Mucosa of rectum (tissue), 2 donors: Measurements from ENCODE around the gene TAMALIN.

Source experiments
- H3K27ac ChIP-seq, 2 donors: one replicate each; pipeline ENCODE4 v1.7.0; 2013; ENCODE audit warnings: inconsistent platforms in 2 of 2, low read depth in 2 of 2, low read length in 2 of 2
- H3K27me3 ChIP-seq, 2 donors: one replicate each; pipeline ENCODE4 v1.7.0; 2013; ENCODE audit warnings: low read length in 2 of 2; ENCODE audit not compliant: control insufficient read depth in 2 of 2, insufficient read depth in 2 of 2
- H3K36me3 ChIP-seq, 2 donors: one replicate each; pipeline ENCODE4 v1.7.0; 2013; ENCODE audit warnings: low read length in 2 of 2; ENCODE audit not compliant: control insufficient read depth in 2 of 2, insufficient read depth in 2 of 2
- H3K4me1 ChIP-seq, 2 donors: one replicate each; pipeline ENCODE4 v1.7.0; 2013; ENCODE audit warnings: low read length in 2 of 2, mild to moderate bottlenecking in 1 of 2; ENCODE audit not compliant: control insufficient read depth in 2 of 2, insufficient read depth in 2 of 2
- H3K4me3 ChIP-seq, 2 donors: one replicate each; pipeline ENCODE4 v1.7.0; 2013; ENCODE audit warnings: low read length in 2 of 2
- H3K9ac ChIP-seq, 2 donors: one replicate each; pipeline ENCODE4 v1.7.0; 2013; ENCODE audit warnings: low read length in 2 of 2, low read depth in 1 of 2, mild to moderate bottlenecking in 1 of 2
- H3K9me3 ChIP-seq, 2 donors: one replicate each; pipeline ENCODE4 v1.7.0; 2013; ENCODE audit warnings: low read length in 2 of 2; ENCODE audit not compliant: control insufficient read depth in 2 of 2
- donor health status: healthy.
- donor health status: Normal muscosa, but diverticular disease.

TAMALIN gene

DNA sequence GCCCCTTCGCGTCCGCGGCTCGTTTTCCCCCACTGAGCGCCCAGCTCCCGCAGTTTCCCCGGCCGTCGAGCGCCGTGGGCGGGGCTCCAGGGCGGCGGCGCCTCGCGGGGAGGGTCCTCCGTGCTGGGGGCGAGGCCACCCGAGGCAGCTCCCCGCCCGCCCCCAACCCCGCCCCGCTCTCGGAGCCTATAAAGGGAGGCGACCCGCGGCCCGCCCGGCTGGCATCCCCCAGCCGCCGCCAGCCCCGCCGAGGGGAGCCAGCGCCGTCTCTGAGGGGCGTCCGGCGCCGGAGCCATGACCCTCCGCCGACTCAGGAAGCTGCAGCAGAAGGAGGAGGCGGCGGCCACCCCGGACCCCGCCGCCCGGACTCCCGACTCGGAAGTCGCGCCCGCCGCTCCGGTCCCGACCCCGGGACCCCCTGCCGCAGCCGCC is at the start of gene TAMALIN:
Gene TAMALIN (plus strand): TSS at position 221 of the 432 bp plus-strand sequence. CDS start 74 bp downstream, at position 295.
- H3K4me3 ChIP-seq, result peak within 1 kb of the TSS; percentile 60 to 67
- H3K27ac ChIP-seq, result peak within 1 kb of the TSS; percentile 65 to 79
- H3K27me3 ChIP-seq, result peaks cover 8 to 13% of the 10 kb centered on the region in 2 donors
- no peaks in the 10 kb centered on the region for H3K9me3 ChIP-seq
- peak within 1 kb of the TSS; percentile 47 to 72 for H3K9ac ChIP-seq
- peaks cover 11 to 21% of the 10 kb centered on the region in 2 donors for H3K4me1 ChIP-seq
- H3K36me3 ChIP-seq, result no peaks in the 10 kb centered on the region

GRCh38 chr12:51958542-51958941 is 48.2 kb upstream of the TAMALIN start:
- Histone ChIP-seq H3K27me3 (no peaks in the 10 kb centered on the region), H3K9me3 (no peaks in the 10 kb centered on the region), H3K4me1 (peaks cover 52 to 70% of the 10 kb centered on the region in 2 donors), H3K36me3 (peaks cover 7 to 13% of the 10 kb centered on the region in 2 donors), H3K27ac (peak overlapping the region; percentile 43 to 58), H3K4me3 (no peak overlapping the region), H3K9ac (no peak overlapping the region)

DNA sequence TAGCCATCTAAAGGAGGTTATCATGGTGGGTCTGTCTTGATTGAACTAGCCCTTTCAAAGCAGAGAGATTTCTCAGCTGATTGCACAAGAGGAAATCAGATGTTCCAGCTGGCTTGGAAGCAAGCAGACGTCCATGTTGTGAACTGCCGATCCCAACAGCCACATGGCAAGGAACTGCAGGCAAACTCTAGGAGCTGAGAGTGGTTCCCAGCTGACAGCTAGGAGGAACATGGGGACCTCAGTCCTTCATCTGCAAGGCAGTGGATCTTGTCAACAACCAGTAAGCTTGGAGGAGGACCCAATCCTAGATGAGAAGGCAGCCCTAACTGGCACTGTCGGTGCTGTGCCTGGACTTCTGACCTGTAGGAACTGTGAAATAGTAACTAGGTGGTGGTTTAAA is 47.5 kb upstream of the TAMALIN start:
- Histone ChIP-seq H3K27ac (peak overlapping the region; percentile 43 to 58), H3K9me3 (no peaks in the 10 kb centered on the region), H3K4me1 (peaks cover 49 to 64% of the 10 kb centered on the region in 2 donors), H3K36me3 (peaks cover 9 to 19% of the 10 kb centered on the region in 2 donors), H3K9ac (peak overlapping the region; percentile 1 to 47), H3K4me3 (peak overlapping the region; percentile 25 to 41), H3K27me3 (no peaks in the 10 kb centered on the region)

- Histone ChIP-seq H3K27me3 (no peaks in the 10 kb centered on the region), H3K9ac (peak overlapping the region in 1 of 2 donors; percentile 29), H3K27ac (peak overlapping the region; percentile 19 to 70), H3K4me1 (peaks cover 48 to 63% of the 10 kb centered on the region in 2 donors), H3K9me3 (no peaks in the 10 kb centered on the region), H3K36me3 (peaks cover 9 to 21% of the 10 kb centered on the region in 2 donors), H3K4me3 (no peak overlapping the region)
These were observed 46.8 kb upstream of the TAMALIN start for GRCh38 chr12:51959921-51960320.

DNA sequence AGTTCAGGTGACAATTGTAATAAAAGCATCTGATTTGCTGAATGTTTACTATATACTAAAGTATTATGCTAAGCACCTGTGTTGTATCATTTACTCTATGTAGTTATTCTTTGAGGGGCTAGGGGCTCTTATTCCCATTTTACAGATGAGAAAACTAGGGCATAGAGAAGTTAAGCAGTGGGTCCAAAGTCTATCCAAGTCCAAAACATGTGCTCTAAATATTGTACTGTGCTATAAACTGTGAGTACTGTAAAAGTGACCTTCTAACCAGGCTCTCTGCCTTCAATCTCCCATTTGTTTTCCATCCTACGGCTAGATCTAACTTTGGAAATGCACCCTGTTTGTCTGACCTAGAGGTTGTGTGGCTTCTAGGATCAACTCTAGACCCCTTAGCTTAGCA is 46.3 kb upstream of the TAMALIN start:
- Histone ChIP-seq H3K4me1 (peaks cover 43 to 57% of the 10 kb centered on the region in 2 donors), H3K9me3 (no peaks in the 10 kb centered on the region), H3K4me3 (no peak overlapping the region), H3K9ac (no peak overlapping the region), H3K27ac (peak overlapping the region; percentile 19 to 70), H3K27me3 (no peaks in the 10 kb centered on the region), H3K36me3 (peaks cover 11 to 21% of the 10 kb centered on the region in 2 donors)

DNA sequence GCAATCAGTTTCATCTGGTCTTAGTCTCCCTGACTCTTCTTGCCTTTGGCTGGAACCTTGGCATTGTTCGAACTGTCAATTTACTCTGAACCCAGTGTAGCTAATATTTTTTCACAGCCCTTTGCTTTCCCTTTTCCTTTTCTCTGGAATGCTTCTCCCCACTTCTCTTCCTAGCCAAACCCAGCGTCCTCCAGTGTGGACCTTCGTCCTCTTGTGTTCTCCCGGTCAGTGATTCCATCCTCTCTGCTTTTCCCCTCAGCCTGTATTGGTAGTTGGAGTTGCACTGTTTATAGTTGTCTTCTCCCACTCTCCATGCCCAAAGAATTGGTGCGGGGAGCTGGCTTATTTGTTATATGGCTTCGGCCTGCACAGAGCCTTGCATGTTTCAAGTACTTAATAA is 45.9 kb upstream of the TAMALIN start:
- Histone ChIP-seq H3K36me3 (peaks cover 14 to 21% of the 10 kb centered on the region in 2 donors), H3K4me3 (no peak overlapping the region), H3K27ac (peak overlapping the region; percentile 19 to 70), H3K27me3 (no peaks in the 10 kb centered on the region), H3K4me1 (peaks cover 39 to 53% of the 10 kb centered on the region in 2 donors), H3K9me3 (no peaks in the 10 kb centered on the region), H3K9ac (no peak overlapping the region)

DNA sequence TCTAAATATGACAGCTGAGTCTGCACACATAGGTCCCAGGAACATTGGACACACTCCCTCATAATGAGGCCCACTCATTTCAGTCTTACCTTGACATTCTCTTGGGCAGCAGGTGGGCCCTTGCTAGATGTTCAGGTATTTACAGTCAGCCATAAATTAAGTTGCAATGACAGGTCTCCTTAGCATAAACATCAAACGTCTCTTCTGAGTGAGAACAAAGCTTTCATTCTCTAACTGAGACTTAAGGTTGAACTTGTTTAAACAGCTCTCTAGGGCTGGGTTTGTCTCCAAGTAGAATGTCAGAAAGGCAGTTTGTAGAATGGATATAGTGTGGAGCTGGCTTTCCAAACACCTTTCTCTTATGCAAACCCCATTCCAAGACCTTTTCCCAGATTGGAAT is 44.9 kb upstream of the TAMALIN start:
- Histone ChIP-seq H3K4me1 (peaks cover 32 to 44% of the 10 kb centered on the region in 2 donors), H3K36me3 (peaks cover 14 to 21% of the 10 kb centered on the region in 2 donors), H3K4me3 (no peak overlapping the region), H3K27me3 (no peaks in the 10 kb centered on the region), H3K9me3 (no peaks in the 10 kb centered on the region), H3K27ac (peak overlapping the region; percentile 57 to 70), H3K9ac (peak overlapping the region in 1 of 2 donors; percentile 46)

DNA sequence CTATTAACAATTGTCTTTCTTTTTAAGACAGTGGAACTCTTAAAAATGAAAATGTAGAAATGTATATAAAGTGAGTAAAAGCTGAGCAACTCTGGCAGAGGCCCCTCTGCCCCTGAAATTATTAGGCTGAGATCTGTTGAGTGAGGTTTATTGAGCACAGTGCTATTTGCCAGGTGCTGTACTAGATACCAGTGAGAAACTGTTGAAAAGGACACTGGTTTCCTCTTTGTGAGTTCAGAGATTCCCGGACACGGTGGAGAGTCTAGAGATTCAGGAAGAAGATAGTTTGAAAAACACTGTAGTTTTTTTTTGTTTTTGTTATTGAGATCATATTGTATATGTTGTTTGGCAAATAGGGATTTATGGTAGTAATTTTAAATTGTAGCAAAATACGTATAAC is 44.0 kb upstream of the TAMALIN start:
- Histone ChIP-seq H3K27ac (peak overlapping the region; percentile 57 to 70), H3K27me3 (no peaks in the 10 kb centered on the region), H3K4me3 (no peak overlapping the region), H3K9ac (peak overlapping the region in 1 of 2 donors; percentile 46), H3K4me1 (peaks cover 32 to 44% of the 10 kb centered on the region in 2 donors), H3K9me3 (no peaks in the 10 kb centered on the region), H3K36me3 (peaks cover 12 to 21% of the 10 kb centered on the region in 2 donors)

DNA sequence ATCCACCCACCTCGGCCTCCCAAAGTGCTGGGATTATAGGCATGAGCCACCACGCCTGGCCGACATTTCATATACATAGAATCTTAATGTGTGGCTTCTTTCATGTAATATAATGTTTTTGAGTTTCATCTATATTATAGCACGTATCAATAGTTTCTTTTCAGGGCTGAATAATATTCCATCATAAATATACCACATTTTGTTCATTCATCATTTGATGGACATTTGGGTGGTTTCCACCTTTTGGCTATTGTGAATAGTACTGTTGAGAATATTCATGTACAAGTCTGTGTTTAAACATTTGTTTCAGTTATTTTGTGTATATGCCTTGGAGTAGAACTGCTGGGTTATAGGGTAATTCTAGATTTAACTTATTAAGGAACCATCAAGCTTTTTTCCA is 43.3 kb upstream of the TAMALIN start:
- Histone ChIP-seq H3K27me3 (no peaks in the 10 kb centered on the region), H3K4me3 (no peak overlapping the region), H3K27ac (no peak overlapping the region), H3K9ac (no peak overlapping the region), H3K9me3 (no peaks in the 10 kb centered on the region), H3K4me1 (peaks cover 32 to 44% of the 10 kb centered on the region in 2 donors), H3K36me3 (peaks cover 11 to 19% of the 10 kb centered on the region in 2 donors)

DNA sequence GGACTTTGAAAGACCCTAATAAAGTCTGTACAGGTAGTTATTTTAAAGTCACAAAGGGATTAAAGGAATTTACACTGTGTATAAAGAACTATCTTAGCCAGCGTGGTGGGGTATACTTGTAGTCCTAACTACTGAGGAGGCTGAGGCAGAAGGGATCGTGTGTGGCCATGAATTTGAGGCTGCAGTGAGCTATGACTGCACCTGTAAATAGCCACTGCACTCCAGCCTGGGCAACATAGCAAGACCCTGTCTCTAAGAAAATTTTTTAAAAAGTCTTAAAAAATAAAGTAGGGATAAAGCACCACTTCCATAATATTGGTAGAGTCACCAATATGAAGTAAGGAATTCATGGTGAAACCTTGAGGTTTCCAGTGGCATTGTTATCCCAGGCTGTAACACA is 37.1 kb upstream of the TAMALIN start:
- Histone ChIP-seq H3K9ac (no peak overlapping the region), H3K27ac (no peak overlapping the region), H3K4me1 (peaks cover 25% of the 10 kb centered on the region in 2 donors), H3K4me3 (no peak overlapping the region), H3K9me3 (no peaks in the 10 kb centered on the region), H3K27me3 (no peaks in the 10 kb centered on the region), H3K36me3 (peaks cover 0 to 7% of the 10 kb centered on the region in 2 donors)
